Mesothelial cell of epicardium (in vitro differentiated cells): ENCODE results near the gene CACFD1. TPM values are rescaled to one million over a fixed set of nuclear protein-coding genes. Genes with fewer than 3 reads are reported as not detected.

ENCODE experiments used
- DNase-seq, 2 experiments: peaks; one replicate each; pipeline ENCODE4 v3.0.0; 2021; ENCODE audit warnings: low spot score in 2 of 2; ENCODE audit not compliant: unreplicated experiment in 2 of 2
- H3K27ac Mint-ChIP-seq: 2 replicates; pipeline ENCODE4 v1.8.0; 2021; ENCODE audit warnings: mixed read lengths
- H3K27me3 Mint-ChIP-seq: 2 replicates; pipeline ENCODE4 v1.8.0; 2021; ENCODE audit warnings: low read depth, mixed read lengths
- H3K36me3 Mint-ChIP-seq: 2 replicates; pipeline ENCODE4 v1.8.0; 2021; ENCODE audit warnings: mixed read lengths
- H3K4me1 Mint-ChIP-seq: 2 replicates; pipeline ENCODE4 v1.8.0; 2021; ENCODE audit warnings: mixed read lengths
- H3K4me3 Mint-ChIP-seq: 2 replicates; pipeline ENCODE4 v1.8.0; 2021; ENCODE audit warnings: mild to moderate bottlenecking, moderate library complexity, mixed read lengths
- H3K9me3 Mint-ChIP-seq: 2 replicates; pipeline ENCODE4 v1.8.0; 2021; ENCODE audit warnings: mixed read lengths
- total RNA-seq: library from RNA; stranded (reverse); gene quantifications from 3 replicates; pipeline ENCODE4 v1.2.1, GENCODE V29; 2021
- TF ChIP-seq, protein P1 (sequence below): fragments of 200-600 bp; sonication (generic); IDR thresholded peaks from one replicate; pipeline ENCODE4 v1.5.0; 2021; ENCODE audit warnings: antibody characterized with exemption; ENCODE audit not compliant: unreplicated experiment

CACFD1 gene
- total RNA-seq, 1 donor from 2014 or later, result 35.4 TPM

DNA sequence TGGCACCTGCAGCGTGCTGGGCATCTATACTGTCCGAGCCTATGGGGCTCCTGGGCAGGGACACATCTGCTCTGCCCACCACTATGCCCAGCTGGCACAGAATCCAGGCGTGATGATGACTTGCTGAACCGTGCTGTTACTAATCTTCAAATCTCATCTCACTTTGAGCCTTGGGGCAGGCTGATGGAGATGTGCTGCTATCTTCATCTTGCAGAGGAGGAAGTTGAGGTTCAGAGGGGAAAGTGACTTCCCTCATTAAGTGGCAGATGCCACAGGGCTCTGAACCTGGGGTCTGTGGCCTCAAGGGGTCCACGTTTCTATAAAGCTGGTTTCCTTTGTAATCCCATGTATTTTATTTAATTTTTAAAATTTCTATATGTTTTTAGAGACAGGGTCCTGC lies 14.4 kb downstream of the CACFD1 start:
- Mint-ChIP-seq H3K4me3 (no peak overlapping the region), H3K4me1 (no peaks in the 10 kb centered on the region)

DNA sequence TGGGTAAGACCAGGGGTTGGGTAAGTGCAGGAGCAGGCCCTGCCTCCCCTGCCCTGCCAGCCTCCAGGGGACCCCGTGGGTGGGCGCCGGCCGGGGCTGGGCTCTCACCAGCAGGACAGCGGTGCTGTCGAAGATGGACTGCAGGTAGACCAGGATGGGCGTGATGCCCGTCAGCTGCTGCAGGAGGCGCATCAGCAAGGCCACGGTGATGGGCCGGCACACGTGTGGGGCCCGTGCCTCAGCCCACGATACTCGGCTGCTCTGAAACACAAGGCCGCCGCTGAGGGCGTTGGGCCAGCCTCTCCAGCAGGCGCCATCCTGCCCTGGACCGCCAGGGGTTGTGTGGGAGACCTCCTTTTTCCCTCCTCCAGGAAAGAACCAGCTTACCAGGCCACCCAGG lies 15.1 kb downstream of the CACFD1 start:
- DNase-seq, result no peak
- TF ChIP-seq, protein P1, sequence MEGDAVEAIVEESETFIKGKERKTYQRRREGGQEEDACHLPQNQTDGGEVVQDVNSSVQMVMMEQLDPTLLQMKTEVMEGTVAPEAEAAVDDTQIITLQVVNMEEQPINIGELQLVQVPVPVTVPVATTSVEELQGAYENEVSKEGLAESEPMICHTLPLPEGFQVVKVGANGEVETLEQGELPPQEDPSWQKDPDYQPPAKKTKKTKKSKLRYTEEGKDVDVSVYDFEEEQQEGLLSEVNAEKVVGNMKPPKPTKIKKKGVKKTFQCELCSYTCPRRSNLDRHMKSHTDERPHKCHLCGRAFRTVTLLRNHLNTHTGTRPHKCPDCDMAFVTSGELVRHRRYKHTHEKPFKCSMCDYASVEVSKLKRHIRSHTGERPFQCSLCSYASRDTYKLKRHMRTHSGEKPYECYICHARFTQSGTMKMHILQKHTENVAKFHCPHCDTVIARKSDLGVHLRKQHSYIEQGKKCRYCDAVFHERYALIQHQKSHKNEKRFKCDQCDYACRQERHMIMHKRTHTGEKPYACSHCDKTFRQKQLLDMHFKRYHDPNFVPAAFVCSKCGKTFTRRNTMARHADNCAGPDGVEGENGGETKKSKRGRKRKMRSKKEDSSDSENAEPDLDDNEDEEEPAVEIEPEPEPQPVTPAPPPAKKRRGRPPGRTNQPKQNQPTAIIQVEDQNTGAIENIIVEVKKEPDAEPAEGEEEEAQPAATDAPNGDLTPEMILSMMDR, result no peak
- peaks cover 5% of the 10 kb centered on the region for H3K27me3 Mint-ChIP-seq
- no peak overlapping the region for H3K27ac Mint-ChIP-seq
- no peak overlapping the region for H3K4me3 Mint-ChIP-seq
- peaks cover 4% of the 10 kb centered on the region for H3K4me1 Mint-ChIP-seq
- H3K36me3 Mint-ChIP-seq, result peaks cover 3% of the 10 kb centered on the region
- H3K9me3 Mint-ChIP-seq, result no peaks in the 10 kb centered on the region

More for the DNA sequence above, 14.4 kb downstream of the CACFD1 start:
- peaks cover 3% of the 10 kb centered on the region for H3K36me3 Mint-ChIP-seq
- no peak for DNase-seq
- no peaks in the 10 kb centered on the region for H3K9me3 Mint-ChIP-seq
- H3K27ac Mint-ChIP-seq, result no peak overlapping the region
- H3K27me3 Mint-ChIP-seq, result no peaks in the 10 kb centered on the region
- TF ChIP-seq, protein P1, result no peak

DNA sequence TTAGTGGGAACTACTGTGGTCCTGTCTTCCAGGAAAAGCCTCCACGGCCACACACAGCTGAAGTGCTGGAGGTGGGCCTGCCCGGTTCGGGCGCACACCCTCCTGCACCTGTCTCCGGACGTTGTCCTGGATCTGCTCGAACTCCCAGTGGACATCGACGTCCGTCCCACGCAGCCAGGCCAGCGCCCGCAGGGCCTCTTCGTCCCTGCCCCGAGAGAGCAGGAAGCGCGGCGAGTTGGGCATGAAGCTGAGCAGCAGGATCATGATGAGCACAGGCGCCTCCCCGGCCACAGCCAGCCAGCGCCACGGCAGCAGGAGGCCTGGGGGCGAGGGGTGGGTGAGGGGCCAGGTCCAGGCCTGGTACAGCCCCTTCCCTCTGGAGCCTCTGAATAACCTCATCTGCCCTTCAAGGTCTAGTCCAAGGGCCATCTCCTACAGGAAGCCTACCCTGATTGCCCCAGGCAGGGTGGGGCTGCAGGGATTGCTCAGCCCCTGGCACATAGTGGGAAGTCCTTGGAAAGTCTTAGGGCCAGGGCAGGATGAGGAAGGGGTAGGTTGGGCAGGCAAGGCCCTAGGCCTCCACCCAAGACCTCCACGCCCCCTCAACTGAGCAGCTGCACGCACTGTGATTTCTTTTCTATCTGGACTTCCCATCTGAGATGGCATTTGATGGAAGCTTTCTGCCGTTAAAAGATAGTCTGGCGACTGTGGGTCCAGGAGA lies 15.7 kb downstream of the CACFD1 start:
- peaks cover 3% of the 10 kb centered on the region for H3K36me3 Mint-ChIP-seq
- H3K4me3 Mint-ChIP-seq, result no peak overlapping the region
- no peaks in the 10 kb centered on the region for H3K9me3 Mint-ChIP-seq
- TF ChIP-seq, protein P1, result no peak
- DNase-seq, result no peak
- H3K27ac Mint-ChIP-seq, result no peak overlapping the region
- H3K27me3 Mint-ChIP-seq, result peaks cover 7% of the 10 kb centered on the region
- peaks cover 5% of the 10 kb centered on the region for H3K4me1 Mint-ChIP-seq

DNA sequence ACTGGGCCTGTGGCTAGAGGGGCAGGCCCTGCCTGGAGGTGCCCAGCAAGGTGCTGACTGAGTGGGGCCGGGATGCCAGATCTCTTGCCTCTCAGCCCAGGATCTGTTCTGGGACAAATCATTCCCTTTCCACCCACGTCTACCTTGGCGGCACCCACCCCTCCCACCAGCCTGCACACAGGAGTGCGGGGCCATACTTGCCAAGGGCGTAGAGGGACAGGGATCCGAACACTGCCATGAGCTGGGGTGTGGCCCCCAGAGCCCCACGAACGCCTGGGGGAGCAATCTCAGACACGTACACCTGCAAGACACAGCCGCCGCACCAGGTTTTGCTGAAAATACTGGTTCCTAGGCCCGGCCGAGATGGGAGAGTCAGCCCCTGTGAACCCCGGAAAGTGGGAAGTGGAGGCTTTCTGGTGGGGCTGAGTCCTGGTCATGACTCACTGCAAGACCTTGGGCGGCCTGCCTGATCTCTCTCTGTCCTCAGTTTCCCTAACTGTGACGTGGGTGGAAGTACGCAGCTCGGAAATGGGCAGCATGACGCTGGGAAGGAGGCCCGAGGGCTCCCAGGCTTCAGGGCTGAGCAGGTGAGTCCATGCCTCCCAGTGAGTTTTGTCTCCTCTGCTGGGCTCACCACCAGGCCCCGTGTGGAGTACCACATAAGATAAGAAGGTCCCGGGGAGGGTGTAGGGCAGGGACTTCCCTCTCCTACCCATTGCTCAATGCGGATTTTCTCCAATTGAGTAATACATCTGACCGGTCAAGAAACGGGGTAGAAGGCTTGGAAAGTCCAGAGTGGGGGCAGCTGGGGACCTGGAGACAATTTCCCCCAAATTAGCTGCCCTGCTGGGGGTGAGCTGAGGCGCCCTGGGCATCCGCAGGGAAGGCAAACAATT lies 16.5 kb downstream of the CACFD1 start:
- H3K9me3 Mint-ChIP-seq, result no peaks in the 10 kb centered on the region
- peaks cover 5% of the 10 kb centered on the region for H3K4me1 Mint-ChIP-seq
- H3K27ac Mint-ChIP-seq, result no peak overlapping the region
- no peak for DNase-seq
- no peak overlapping the region for H3K4me3 Mint-ChIP-seq
- peaks cover 8% of the 10 kb centered on the region for H3K27me3 Mint-ChIP-seq
- TF ChIP-seq, protein P1, result no peak
- H3K36me3 Mint-ChIP-seq, result peaks cover 3% of the 10 kb centered on the region

- Mint-ChIP-seq H3K4me3 (no peak overlapping the region), H3K27me3 (peaks cover 10% of the 10 kb centered on the region), H3K27ac (no peak overlapping the region), H3K9me3 (no peaks in the 10 kb centered on the region), H3K4me1 (peaks cover 5% of the 10 kb centered on the region), H3K36me3 (peaks cover under 1% of the 10 kb centered on the region)
- TF ChIP-seq, protein P1, result no peak
- DNase-seq, result no peak
Measured at GRCh38 chr9:133476941-133477340, 17.2 kb downstream of the CACFD1 start.
